Activated T-cell treated with anti-CD3 and anti-CD28 coated beads for 48 hours (primary cell): ENCODE data around the gene RHOD.
A peak's percentile ranks its signal among the peaks of the same experiment; 100 is the strongest.

Experiments
- DNase-seq: peaks from one replicate; pipeline ENCODE4 v3.0.0-alpha.2; 2020; ENCODE audit warnings: low read depth

The RHOD gene

DNA sequence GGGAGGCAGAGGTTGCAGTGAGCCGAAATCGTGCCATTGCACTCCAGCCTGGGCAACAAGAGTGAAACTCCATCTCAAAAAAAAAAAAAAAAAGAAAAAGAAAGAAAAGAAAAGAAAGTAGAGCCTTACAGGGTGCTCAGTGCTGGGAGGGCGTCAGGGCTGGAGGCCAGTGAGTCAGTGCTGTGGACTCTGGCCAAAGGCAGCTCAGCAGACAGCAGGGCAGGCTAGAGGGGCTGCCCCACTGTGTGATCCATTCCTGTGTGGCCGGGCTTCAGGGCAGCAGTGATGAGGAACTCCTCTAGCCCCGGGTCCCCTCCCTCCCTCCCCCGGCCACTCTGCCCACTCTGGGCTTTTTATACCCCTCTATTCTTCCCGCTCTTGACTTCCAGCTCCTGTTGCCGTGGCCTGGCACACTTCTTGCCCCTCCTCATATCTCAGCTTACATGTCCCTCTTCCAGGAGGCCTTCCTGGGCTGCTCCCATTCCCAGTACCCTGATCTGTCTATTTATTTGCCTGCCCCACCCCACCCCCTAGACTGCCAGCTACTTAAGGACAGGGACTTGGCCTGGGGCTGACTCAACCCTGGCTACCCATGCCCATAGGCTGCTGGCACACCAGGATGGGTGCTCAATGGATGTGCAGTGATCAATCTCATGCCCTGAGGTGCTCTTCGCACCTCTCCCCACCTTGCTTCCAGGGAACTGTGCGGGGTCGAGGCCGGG, 23.7 kb upstream of the RHOD start:
- DNase-seq: no peak

DNA sequence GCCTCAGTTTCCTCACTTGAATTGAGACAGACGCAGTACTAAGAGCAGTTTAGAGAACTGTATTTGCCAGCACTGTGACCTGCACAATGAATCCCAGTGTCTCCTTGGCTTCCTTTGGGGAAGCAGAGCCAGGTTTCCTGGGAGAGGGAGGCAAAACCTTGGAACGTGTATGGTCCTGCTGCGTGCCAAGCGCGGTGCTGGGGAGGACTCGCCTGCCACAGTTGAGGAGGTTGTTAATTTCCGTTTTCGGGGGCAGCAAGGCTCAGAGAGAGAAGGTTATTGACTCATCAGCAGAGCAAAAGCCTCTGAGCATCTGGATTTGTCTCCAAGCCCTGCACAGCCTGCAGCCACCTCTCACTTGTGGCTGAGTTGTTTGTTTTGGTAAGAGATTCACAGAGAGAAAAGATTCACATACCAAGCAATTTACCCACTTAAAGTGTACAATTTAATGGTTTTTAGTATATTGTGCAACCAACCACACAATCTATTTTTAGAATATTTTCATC, 22.9 kb upstream of the RHOD start:
- no peak for DNase-seq

DNA sequence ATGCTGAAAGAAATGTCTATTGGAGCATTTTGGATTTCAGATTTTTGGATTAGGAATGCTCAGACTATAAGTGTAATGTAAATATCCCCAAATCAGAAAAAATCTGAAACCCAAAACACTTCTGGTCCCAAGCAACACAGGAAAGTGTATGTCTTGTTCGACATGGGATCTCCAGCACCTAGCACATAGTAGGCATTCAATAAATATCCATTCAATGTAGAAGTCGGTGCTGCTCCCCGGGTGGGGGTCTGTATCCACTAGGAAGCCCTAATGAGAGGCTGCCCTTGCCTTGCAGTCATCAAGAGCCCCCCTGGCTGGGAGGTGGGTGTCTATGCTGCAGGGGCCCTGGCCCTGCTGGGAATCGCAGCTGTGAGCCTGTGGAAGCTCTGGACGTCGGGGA, 22.3 kb upstream of the RHOD start:
- DNase-seq: no peak

DNA sequence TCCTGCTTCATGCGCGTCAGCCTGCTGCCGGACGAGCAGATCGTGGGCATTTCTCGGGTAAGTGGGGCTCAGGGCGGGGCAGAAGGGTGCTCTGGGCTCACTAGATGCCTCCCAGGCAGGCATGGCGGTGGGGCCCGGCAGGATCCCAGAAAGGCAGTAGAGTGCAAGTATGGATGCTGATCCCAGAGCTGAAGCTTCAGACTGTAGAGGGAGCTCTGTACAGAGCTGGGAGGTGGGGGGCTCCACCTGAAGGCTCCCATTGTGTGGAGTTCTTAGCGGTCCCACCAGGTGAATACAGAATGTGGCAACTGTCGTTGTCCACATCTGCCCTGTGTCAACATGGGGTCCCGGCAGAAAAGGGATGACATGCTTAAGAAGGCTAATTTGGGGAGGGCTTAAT, 16.5 kb upstream of the RHOD start:
- no peak for DNase-seq

DNA sequence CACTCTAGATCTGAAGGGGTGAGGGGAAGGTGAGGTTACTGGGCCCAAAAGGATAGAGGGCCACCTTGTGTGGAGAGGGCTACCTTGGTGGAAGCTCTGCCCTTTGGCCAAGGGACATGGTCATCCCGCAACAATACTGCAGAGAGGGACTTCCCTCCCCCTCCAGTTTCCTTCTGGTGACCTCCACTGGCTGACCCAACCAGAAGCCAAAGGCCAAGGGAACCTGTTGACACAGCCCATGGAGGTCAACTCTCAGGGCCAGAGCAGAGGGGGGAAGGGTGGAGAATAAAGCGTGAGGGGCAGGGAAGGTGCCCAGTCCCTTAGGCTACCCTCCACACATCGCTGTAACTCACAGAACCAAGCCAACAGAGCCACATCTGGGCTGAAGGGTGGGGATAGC, 15.0 kb upstream of the RHOD start:
- DNase-seq: no peak

DNA sequence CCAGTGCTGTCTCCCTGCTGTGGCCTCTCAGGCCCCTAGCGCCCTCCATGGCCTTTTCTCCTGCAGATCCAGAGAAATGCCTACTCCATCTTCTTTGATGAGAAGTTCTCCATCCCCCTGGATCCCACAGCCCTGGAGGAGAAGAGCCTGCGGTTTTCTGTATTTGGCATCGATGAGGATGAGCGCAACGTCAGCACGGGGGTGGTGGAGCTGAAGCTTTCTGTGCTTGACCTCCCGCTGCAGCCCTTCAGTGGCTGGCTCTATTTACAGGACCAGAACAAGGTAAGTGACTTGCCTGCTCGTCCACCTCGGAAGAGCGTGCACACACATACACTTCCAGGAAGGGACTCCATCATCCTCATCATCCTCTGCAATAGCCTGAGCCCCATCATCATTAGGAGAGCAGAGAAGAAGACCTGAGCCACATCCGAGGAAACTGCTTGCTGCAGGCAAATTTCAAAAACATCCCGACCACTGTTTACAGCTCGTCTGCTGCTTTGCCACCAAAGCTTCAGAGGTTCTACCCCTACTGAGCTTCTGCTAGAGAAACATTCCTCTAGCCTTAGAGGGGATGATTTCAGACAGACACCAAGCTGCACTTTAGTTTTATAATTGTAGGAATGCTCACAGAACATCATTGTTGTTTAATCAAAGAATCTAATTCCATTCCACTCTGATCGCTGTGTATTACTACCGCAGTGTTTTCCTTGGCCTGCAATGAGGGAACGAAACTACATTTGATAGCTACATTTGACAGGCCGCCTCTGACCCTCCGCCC, 12.9 kb upstream of the RHOD start:
- DNase-seq: no peak

DNA sequence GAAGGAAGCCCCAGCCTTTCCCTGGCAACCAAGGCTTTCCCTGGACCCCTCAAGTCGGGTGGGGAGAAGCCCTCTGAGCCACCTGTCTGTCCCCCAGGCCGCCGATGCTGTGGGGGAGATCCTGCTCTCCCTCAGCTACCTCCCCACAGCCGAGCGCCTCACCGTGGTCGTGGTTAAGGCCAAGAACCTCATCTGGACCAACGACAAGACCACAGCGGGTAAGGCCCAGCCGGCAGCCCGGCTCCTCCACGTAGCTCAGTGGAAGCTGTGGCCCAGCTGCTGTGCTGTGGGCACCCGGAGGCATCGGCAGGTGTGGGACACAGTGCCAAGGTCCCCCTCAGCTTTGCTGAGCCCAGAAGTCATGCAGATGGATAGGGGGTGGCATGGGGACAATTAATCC, 12.2 kb upstream of the RHOD start:
- DNase-seq: no peak

DNA sequence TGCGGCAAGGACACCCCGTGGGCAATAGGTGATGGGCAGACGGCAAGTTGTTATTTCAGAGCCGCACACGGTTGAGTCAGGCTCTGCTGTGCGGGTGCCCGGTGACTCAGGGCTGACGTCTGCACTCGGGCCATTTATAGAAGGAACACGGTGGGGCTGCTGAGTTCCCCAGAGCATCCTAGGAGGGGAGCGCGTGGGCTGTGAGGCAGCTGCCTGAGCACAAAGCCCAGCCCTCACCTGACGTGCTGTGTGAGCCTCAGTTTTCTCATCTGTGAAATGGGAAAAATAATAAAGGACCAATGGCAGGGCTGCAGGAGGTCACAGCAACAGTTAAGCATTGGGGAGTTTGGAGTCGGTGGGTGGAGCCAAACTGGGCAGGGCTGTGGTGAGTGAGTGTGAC, 11.3 kb upstream of the RHOD start:
- DNase-seq: no peak

DNA sequence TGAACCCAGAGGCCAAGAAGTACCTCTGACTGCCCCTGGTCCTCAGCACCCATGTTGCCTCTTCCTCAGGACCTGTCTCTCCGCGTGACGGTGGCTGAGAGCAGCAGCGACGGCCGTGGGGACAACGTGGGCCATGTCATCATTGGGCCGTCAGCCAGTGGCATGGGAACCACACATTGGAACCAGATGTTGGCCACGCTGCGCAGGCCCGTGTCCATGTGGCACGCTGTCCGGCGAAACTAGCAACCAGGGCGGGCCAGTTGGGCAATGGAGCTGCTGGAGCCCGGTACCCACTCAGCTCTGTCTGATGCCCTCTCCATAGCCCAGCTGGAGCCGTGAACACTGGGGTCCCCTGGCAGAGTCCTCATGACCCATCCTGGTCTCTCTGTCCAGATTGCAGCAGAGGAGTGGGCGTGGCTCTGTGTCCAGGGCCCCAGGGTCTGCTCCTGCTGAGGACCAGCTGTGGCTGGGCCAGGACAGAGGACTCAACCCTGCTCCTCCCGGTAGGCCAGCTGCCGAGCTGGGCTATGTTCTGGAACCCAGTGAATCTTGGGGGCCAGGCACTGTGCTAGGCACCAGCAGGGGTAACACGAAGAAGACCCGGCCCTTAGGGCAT, 8.0 kb upstream of the RHOD start:
- no peak for DNase-seq

DNA sequence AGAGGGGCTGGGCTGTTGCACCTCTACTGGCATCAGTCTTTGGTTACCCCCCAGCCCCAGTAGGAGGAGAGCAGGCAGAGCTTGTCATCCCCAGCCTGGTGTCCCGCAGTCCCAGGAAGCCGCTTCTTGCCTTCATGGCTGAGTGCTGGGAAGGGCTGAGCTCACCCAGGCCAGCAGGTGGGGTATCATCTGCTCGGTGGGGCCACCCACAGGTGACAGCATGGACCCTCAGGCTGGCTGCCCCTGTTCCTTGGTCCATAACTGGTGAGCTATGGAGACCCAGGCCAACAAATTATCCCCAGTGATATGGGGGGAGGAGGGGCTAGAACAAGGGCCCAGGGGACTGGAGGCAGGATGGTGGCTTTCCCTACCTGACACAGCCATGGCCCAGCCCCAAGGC, 6.5 kb upstream of the RHOD start:
- DNase-seq: no peak

DNA sequence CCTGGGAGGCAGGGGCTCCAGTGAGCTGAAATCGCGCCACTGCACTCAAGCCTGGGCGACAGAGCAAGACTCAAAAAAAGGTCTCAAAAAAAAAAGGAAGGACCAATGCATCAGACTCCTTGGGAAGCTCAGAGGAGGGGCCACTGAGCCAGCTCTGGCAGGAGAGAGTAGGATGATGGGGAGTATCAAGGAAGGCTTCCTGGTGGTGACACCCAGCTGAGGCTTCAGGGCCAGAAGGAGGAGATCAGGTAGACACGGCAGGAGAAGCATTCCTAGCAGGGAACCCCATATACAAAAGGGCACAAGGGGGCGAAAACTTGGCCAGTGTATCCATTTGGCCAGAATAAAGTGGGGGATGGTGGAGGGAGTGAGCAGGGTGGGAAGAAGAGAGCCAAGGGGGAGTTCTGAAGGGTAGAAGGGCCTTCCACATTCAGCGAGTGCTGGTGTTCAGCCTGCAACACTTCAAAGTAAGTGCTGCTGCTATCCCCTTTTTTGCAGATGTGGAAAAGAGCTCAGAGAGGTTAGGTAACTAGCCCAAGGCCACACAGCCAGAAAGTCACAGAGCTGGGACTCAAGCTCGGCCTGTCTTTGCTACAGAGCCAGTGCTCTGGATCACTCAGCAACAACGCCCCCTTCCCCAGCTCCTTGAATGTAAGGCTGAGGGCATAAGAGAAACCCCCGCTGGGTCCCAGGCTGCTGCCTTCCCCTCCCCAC, 5.3 kb upstream of the RHOD start:
- no peak for DNase-seq

DNA sequence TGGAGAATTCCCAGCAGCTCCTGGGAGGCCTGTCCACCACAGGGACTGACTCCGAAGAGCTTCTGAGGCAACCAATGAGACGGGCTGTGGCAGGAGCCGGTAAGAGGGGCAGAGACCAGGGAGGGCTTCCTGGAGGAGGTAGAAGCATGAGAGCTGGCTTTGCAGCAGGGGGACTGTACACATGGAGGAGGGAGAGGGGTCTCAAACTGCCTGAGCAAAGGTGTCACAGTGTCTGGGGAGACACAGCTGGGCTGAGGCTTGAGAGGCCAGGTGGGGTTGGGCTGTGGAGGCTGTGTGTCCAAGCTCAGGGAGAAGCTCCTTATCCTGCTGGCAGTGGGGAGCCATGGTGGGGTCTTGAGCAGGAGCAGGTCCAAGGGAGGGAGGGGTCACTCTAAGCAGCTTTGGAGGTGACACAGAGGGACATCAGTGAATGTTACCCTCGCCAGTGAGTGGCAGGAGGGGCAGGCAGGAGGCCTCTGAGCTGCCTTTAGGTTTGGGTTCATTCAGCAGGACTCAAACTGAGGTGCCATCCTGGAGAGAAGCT, 4.6 kb upstream of the RHOD start:
- no peak for DNase-seq

DNA sequence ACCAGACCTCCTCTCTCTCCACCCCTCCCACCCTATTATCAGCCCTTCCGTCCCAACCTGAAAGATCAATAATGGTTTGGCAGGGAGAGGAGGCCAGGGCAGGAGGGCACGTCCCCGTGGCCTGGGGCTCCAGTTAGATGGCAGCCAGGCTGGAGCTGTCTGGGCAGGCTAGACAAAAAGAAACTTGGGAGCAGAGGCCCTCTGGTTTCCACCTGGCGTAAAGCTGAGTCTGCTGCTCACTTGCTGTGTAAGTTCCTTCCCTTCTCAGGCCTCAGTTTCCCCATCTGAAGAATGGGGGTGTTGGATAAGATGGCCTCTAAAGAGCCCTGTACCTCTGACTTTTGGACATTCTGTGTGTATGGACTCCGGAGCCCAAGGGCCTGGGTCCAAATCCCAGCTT, 3.8 kb upstream of the RHOD start:
- no peak for DNase-seq

DNA sequence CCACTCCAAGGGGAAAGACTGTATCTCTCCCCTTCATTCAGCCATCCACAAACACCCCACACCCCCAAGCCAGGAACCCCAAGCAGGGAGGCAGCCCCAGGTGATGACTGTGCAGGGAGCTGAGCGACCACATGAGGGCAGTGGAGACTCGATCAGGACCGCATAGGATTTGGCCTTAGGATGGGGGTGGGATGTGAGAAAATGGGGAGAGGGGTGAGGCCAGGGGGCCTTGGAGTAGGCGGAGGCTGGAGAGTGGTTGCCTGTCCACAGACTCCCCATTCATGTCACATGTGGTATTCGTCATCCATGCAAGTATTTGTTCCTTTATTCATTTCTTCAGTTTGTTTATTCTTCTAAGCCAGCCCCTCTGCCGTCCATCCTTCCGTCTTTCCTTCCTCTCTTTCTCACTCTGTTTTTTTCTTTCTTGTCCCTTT, 2.7 kb upstream of the RHOD start:
- peak; percentile 44 for DNase-seq

DNA sequence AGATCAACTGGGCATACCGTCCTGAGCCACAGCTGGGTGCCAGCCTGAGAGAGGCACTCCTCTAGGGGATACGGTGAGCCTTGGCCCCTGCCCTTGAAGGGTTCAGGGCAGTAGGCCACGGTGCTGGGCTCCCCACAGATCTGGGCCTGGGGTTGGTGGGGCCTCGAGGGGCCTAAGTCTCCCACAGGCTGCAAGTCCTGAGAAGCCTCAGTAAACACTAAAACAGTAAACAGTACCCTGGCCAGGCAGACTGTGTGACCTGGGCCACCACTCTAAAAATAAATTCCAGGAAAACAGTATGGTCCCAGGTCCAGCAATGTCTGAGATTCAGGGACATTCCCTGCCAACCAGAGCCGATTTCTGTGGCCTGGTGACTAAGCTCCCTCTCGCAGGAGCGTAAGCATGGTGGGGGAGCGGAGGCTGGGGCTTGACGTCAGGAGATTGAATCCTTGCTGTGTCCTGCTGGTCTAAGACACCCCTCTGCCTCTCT, 2.3 kb upstream of the RHOD start:
- no peak for DNase-seq

DNA sequence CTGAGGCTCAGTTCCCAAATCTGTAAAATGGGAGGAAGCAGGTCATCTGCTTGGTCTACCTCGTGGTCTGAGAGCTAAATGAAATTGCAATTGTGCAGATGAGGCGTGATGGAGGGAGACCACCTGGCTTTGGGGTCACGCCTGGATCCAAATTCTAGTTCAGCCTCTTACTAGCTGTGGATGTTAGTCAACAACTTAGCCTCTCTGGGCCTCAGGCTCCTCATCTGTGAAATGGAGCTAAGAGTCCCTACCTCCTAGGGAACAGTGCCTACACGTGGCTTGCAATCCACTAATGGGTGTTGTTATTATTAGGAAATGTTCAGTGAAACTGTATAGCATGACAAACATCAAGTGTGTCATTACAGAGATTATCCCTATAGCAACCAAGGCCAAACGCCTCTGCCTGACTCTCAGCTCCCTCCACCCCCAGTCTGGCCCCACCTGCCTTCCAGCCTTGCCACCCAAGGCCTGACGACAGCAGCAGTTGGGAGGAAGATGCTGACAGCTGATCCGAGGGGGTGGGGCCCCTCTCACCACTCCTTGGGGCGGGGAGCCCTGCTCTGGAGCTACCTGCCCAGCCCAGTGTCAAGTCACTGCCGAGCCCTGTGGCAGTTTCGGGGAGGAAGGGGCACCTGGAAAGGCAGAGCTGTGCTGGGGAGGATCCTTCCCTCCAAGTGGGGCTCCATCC, 1.7 kb upstream of the RHOD start:
- peak; percentile 38 for DNase-seq

DNA sequence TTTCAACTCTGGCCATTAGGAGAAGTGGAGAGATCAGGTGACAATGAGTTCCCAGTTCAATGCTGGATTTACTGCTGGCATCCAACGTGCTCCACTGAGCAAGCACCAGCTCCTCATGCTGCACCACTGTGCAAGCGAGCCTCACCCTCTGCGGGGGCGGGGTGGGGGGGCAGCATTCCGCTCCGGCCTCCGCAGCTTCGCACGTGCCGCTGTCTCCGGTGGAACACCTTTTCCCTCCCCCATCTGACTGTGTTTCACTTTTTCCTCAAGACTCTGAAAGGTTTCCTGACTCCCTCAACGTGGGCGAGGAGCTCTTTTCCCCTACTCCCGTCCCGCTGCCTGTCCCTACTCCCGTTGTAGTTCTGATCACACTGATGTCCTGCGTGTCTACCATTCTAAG, 835 bp upstream of the RHOD start:
- DNase-seq: no peak

DNA sequence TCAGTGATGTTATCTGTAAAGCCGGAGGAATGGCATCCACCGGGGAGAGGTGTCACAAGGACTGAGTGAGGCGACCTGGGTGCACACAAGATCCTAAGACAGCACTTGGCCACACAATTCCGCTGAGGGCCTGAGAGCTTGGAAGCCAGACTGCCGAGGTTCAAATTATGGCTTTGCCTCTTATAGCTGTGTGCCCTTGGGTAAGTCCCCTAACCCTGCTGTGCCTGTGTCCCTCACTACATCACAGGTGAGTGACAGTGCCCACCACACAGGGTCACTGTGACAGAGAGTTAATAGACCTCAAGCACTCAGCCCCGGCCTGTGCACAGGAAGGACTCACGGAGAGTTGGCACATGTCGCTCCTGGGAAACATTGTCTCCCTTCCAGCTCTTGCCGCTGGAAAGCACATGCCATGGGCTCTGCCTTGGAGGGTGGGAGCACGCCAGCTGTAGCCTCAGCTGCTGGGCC, 592 bp downstream of the RHOD start:
- DNase-seq: no peak

DNA sequence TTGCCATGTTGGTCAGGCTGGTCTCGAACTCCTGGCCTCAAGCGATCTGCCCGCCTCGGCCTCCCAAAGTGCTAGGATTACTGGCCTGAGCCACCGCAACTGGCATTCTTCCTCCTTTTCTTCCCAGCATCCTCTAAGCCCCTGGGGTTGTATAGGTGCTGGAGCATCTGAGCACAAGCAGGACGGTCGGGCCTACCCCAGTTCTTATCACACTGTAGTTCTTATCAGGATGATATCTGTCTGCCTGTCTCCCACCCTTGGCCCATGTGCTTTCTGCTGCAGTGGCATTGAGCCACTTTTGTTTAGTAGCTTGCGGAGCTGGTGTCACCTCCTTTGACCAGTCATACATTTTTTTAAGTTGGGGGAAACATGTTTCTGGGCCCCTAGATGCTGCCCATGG, 1.9 kb downstream of the RHOD start:
- no peak for DNase-seq

DNA sequence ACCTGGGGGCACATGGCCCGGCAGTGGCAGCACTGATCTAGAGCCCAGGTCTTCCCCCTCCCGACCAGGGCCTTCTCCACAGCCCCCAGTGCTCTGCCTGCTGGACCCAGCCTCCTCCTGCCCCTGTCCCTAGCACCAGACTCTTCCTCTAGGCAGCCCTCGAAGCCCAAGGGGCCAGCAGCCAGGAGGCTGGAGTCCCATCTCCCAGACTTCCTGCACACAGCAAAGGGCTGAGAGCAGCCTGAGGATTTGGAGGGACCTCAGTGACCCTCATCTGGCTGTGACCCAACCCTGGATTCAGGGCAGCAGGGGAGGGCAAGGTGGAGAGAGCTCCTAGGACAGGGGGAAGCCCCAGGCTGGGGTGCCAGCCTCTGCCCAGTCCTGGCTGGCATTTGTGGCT, 3.0 kb downstream of the RHOD start:
- no peak for DNase-seq

DNA sequence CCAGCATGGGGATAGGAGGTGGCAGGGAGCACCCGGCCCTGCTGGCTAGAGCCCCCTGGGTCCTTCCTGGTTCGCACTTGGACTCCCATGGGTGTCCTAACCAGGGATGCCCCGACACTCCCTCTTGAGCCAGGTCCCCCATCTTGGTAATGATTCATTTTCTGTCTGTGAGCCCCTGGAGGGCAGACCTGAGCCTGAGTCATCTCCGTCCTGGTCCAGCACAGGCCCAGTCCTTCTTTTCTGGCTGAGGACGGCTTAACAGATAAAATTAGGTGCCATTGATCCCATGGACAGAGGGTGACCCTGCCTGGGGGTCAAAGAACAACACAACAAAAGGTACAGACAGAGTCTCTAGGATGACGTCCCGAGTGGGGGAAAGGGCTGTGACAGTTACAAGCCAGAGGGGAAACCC, 3.5 kb downstream of the RHOD start:
- DNase-seq: no peak
